ENCODE data around the gene CD180.
A peak's percentile ranks its signal among the peaks of the same experiment; 100 is the strongest.

Gene CD180

DNA sequence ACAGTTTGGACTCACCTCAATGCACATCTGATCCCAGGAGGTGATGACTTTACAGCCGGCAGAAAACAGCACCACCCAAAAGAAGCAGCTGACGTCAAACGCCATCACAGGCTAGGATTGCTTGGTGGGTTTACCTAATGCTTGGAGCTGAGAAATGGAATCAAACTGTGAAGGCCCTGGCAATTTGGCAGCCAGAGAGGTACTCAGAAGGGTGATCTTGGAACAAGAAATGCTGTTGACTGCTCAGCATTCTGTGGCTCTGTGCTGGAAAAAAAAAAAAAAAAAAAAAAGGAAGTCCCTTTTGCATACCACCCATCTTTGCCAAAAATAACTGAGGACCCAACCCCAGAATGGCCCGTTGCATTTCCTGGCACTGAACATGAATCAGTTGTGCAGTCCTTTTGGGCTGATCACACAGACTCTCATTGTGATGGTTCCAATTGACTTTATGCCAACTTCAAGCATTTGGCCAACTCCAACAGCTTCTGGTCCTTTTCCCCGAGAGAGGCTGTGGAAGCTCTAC is at the start of gene CD180:
Gene CD180 (minus strand): TSS at position 263 of the 523 bp plus-strand sequence. CDS start 158 bp downstream, at position 105.
- no peak for DNase-seq

DNA sequence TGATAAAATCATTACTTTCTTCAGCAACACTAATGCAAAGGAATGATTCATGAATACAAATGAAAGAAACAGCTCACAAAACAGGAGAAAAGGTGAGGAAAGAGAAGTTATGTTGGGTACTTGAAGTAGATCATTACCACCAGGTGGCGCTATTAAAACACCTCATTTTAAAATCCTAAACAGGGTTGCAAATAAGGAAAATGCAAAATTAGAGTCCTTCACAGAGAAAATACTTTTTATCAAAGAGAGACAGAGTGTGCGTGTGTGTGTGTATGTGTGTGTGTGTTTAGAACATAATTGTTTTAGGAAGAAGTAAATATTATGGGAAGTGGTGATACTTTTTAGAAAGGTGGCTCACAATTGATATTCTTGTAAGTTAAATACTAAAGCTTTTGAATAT is 49.5 kb upstream of the CD180 start:
- peak; percentile 9 for DNase-seq

DNA sequence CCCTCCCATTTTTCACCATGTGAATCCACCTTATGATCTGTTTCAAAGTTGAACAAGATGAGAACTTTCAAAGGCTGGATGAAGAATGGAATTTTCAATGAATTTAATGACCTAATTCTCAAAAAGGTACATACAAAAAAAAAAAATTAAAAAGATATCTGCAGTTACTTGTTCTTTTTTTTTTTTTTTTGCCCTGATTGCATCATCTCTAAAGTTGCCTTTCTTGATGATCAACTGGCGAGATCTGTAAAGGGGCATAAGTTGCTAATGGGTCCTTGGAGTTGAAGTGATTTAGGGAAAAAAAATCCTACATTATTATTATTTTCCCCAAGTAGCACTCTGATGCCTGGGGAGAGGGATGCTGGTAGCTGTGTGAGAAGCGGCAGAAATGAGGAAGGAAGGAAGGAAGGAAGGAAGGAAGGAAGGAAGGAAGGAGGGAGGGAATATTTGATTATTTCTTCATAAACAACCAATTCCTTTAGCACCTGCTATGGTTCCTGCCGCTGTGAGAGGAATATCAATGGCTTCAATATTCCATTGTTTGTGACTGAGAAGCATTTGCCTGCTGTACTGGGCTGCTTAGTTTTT is 48.8 kb upstream of the CD180 start:
- no peak for DNase-seq

DNA sequence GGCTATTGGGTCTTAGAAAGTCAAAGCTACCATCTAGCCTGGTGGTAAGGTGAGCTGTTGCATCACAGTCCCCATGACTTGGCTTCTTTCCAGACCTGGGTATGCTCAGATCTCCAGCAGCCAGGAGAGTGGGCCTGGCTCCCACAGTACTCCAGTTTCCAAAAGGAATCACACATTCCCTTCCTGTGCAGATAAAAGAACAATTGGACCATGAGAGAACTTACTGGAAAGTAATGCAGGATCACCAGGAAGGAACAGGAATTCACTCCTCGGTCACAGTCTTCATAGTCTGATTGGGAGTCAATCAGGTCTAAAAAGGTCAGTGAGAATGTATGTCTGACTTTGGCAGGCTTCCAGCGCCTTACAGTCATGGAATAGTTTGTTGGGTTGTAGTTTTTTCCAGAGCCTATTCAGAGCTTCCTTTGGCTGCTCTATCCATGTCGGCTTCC is 47.8 kb upstream of the CD180 start:
- no peak for DNase-seq

DNA sequence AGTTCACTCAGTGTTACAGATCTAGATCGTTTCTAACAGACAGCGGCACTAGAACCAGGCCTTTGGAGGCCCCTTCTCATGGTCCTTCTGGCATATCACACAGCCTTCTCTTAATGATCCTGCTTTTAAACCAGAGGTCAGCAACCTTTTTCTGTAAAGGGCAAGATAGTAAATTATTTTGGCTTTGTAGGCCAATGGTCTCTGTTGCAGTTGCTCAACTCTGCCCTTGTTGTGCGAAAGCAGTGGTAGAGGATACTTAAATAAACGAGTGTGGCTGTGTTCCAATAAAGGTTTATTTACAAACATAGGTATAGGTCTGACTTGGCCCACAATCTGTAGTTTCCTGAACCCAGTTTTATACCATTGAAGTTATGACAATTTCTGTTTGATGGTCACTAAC is 47.3 kb upstream of the CD180 start:
- DNase-seq = no peak

DNA sequence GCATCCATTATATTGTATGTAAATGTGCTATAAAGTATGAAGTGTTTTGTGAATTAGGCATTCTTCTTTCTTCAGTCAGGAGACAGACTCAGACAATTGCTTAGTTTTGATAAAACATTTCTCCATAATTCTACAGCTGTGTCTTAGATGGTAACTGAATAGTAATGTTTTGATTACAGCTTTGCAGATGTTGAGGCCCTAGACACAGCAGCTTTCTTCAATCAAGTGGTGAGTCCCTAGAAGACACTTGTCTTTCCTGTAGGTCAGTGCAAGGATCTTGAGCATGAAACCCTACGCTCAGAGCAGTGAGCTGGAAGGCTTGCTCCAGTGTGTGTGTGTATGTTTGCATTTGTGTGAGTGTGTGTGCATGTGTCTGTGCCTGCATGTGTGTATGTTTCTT is 46.8 kb upstream of the CD180 start:
- no peak for DNase-seq

DNA sequence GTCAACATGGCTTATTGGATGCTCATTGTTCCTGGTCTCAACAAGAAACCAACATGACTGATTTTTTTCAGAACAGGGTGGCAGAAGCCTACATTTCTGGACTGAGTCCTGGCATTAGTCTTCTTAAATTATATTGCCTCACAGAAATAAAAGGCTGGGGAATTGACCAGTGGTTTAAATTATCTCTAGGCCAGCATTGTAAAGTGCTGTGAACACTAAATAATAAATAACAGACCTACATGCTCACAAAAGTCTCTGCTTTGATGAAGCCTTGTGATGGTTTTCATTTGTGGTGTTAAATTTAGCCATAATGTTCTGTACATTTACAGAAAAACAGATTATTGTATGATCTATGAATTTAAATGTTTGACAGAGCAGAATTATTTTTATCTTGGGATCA is 44.7 kb upstream of the CD180 start:
- DNase-seq = no peak

DNA sequence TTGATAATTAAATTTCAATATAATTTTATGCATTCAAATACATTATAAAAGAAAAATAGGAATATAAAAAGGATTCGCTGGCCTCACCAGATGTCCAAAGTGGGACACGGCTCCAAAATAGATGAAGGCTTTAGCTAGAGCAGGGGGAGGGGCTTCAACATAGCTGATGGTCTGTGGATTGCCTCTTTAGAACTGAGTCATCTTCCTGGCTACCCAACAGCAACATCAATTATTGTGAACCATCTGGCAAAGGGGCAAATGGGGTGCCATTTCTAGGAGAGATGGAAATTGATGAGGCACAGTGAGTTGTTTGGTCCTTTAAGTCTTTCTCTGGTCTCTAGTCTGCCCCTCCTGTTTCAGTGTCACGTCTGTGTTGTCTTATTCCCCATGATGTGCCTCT is 44.2 kb upstream of the CD180 start:
- no peak for DNase-seq

DNA sequence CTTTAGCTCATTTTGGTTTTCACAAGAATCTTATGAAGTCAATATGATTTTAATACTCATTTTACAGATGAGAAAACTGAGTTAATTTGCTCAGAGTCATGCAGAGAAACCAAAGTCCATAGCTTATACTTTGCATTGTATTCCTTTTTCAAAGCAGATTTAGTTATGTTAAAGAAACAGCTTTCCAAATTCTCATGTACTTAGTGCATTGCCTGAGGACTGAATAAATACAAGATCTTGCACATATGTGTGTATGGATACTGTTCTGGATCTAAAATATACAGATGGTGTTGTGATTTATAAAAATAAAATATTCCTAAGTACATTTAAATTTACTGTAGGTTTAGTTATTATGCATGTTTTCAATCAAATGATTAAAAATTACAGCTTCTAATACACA is 43.5 kb upstream of the CD180 start:
- no peak for DNase-seq

DNA sequence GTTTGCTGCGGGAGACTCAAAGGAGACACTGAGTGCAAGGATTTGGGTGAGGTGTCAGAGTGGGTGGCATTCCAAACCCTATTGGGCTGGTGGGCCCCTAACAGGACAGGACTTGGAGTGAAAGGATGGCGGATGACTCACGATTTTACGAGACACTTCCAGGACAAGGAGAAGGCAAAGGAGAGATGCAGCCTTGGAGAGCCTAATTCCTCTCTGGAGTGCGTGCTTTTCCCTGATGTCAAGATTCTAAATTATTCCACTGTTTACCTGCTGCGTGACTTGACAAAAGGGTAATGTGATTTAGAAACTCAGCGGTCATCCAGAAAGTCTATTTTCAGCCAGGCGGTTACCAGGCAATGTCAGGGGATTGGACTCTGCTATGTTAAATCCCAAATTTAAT is 41.6 kb upstream of the CD180 start:
- DNase-seq = no peak

DNA sequence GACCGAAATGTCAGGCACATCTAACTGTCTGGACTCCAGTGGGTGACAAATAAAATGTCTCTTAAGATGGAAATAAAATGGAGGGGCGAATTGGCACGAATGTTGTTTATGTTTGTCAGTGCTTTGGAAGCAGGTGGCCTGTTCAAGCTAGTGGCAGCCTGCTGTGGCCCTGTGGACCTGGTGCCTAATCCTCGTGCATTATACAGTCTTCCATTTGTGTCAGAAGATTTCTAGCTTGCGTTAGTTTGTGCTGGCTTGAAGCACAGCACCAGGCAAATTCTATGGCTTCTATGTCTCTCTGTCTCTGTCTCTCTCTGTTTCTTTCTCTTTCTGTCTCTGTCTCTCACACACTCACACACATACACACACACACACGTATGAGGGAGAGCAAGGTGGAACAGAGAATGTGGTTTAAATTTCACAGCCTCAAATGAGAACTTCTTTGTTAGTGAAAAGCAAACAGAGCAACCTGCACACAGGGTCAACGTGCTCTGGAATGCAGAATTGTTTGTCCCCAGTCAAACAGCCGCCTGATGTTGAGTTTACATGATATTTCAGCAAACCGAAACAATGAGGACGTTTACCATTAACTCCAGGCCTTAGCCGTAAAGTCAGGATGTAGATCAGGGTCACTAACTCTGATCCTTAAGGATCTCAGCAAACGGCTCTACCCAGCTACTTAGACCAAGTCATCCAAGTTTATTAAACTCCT is 39.0 kb upstream of the CD180 start:
- no peak for DNase-seq

DNA sequence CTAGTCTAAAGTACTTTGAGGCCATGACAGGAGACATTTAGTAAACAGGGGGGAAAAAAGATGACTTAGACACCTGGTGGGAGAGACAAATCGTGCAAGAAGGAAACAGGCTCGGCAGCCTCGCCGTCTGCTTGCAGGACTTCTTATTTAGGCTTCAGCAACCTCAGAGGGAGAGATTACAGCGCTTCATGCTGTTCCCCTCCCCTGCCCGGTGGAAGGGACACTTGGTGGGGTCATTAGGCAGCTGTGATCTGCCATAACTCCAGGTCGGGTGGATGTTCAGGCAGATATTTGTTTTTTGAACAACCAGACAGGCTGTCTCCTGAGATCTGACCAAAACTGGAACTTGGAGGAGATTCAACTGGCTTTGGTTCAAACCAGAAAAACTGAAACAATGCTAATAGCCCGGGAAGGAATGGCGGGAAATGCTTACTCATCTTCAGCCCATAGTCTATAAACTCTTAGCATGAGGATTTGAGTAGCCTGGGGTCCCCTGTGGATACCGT is 38.1 kb upstream of the CD180 start:
- DNase-seq = no peak

DNA sequence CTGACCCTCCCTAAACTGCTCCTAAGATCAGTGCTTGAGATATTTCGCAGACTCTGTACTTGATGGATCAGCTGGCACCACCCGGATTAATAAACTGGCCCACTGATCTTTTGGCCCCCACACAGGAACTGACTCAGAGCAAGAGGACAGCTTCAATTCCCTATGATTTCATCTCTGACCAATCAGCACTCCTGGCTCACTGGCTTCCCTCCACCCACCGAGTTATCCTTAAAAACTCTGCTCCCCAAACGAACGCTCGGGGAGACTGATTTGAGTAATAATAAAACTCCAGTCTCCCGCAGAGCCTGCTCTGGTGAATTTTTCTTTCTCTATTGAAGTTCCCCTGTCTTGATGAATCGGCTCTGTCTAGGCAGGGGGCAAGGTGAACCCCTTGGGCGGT is 36.5 kb upstream of the CD180 start:
- no peak for DNase-seq

DNA sequence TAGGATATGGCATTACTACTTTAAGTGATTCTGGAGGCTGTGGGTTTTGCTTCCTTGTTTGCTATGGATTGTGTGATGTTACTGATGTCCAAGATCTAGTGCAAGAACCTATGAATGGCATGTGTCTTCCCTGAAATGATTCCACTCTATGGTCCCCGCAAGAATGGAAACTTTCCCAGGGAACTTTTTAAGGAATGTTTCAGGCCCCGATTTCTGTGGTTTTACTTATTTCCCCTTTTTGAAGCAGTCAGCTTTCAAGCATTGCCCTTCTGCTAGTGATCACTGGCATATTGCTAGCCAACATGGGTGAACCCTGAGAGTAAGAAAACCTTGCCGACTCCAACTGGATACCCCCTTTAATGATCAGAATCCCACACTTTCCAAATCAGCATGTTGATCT is 26.6 kb upstream of the CD180 start:
- no peak for DNase-seq

DNA sequence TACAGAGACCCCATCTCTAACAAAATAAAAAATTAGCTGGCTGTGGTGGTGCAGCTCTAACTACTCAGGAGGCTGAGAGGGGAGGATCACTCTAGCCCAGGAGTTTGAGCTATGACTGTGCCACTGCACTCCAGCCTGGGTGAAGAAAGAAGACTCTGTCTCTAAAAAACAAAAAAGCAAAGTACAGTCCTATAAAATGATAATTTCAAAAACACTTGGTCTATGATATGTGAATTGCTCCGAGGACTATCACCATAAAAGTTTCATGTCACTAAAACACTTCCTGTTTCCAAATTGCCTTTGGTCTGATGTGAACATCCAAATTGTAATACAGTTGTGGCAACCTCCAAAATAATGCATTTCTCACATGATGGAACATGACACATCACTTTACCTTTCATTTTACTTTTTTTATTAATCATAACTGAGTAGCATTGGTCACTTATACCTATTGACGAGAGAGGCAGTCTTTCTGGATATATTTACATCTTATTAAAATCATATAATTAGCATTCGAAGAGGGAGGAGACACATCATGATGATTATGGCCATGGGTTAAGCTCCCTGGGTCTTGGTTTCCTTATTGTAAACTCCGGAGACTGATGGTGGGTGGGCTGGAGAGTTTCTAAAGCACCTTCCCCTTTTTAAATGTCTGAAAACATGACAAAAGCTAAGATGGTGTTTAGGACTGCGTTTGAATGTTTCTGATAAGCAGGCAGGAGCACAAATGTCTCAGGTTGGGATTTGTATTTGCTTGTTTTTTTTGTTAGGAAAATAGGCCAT is 25.8 kb upstream of the CD180 start:
- no peak for DNase-seq

DNA sequence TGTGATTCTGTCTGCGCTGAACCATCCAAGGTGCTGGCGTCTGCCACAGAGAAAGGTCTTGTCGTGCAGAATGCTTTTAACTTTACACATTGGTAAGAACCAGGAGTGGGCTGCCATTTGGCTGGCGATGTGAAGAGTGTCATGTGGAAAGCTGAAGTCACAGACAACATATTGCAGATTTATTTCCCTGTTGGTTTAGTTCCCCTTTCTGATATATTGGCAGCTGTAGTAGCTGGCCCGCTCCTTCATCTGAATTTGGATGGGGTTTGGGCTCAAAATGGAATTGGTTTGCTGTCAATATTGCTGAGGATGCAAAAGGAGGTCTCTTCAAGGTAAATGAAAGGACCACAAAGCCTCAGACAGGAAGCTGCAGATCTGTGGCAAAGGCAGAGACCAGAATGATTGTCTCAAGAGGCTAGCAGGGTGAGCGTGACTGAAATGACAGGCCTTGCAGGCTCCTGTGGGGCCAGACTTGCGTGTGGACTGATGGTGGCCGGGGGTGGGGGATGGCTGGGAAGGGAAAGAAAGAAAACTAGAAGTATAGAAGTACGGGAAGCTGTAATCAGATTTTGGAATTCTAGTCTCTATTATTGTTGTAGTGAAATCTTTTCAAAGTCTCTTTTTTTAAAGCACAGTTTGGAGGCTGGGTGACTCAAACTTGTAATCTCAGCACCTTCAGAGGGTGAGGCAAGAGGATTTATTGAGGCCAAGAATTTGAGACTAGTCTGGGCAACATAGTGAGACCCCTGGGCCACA is 25.1 kb upstream of the CD180 start:
- no peak for DNase-seq

DNA sequence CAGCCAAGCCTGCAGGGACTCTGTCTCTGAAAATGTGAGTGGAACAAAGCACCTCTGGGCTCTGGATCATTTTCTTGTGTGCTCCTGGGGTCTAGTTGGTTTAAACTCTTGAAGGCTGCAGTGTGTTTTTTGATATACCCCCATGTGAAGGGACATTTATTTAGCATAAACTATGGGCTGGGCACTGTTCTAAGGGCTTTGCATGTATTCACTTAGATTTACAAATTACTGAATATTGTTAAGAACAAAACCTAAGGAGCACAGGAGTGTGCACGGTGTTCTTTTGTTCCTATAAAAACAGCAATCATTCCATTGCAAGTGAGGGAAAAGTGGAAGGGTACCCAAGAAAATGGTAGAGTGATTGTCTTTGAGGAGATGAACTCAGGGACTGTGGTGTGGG is 20.0 kb upstream of the CD180 start:
- DNase-seq = no peak

DNA sequence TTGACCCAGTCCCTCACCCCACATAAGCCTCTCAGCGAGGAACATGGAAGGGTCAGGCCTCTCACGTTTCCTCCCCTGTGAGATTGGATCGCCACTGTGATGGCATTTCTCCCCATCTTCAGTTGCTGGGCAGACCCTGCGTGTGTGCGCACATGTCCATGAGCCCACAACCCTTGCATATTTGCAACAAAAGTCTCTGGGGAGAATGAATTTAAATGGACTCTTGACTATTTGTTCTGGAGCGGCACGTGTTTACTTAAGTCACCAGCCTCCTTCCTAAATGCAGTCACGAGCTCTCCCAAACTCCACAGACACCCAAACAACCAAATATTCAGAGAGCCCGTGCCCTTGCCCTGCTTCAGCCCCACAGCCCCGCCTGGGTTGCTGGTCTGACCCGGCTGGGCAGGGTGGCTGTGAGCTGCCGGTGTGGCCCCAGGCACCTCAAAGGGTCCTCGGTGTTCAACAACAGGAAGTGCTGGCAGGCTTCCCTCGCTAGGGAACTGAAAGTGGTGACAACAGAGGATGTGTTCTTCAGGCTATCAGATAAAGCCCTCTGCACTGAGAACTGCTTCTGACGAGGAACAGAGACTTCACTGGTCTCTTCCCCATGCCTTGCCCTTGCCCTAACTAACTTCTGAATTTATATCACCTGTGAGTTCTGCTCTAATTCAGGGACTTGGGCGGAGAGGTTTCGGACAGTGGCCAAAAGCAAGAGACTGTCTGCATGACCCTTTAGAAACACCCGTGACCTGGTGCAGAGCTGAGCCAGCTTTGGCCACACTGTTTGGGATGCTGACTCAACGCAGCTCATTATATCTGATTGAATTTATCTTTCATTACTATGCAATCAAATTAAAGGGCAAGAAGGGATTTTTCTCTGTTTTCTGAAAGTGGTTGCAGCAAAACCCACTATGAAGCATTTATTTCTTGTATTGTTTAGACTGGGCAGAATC is 19.2 kb upstream of the CD180 start:
- DNase-seq = no peak

DNA sequence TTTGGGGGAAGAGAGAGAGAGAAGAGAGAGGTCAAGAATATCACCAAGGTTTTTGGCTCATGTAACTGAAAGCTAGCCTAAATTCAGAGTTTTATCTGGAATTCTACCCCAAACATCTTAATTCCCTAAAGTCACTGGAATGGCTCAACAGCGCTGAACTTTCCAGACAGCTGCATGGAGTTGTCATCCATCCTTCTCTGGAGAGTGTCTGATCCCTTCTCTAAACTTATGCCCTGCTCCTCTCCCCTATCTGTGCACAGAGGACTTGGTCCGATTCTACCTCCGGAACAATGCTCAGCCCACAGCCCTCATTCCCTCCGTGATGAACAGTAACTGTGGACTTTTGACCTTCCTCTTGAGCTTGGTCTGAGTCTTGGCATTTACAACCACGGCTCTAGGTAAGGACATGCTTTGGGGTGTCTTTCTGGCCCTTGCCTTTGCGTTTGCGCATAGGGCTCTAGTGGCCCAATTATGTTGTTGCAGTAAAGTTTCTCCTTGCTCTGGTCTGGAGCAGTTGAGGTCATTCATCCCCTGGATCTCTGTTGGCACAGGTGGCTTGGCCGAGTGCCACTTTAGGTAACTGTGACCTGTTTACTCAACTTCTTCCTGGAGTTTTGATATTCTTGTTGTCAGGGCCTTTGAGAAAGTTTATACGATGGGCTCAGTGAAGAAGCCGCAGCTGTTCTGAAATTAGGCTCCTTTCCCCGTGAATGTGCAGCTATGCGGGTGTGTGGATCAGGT is 18.3 kb upstream of the CD180 start:
- no peak for DNase-seq

DNA sequence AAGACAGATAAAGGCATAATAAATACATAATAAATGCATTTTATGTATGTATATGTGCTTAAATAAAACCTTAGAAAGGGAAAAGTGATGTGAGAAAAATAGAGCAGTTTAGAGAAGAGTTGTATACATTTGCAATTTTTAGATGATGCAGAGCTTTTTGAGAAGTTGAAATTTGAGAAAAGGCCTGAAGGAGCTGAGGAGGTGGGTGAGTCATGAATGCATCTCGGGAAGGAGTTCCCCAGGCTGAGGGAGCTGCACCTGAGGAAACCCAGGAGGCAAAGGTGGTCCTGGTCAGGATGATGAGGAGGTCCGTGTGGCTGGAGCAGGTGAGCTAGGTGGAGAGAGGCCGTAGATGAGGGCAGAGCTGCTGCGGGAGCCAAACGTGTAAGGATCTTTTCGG is 17.4 kb upstream of the CD180 start:
- DNase-seq = no peak

DNA sequence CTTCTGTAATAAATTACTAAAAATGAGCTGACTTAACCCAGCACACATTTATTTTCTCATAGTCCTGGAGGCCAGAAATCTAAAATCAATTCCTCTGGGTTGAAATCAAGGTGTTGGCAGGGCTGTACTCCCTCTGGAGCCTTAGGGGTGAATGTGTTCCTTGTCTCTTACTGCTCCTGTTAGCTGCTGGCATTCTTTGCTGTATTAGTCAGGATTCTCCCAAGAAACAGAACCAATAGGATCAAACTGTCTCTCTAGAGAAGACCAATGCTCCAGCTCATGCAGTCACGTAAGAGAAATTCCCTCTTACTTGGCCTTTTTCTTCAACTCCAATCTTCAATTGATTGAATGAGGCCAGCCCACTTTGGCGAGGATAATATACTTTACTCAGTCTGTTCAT is 15.3 kb upstream of the CD180 start:
- DNase-seq = no peak
